ENCODE results near the gene AVPI1. TPM values are rescaled to one million over a fixed set of nuclear protein-coding genes. Genes with fewer than 3 reads are reported as not detected.
"Not testable (repeated sequence)": the region's sequence is repeated elsewhere in the genome, so short reads cannot be mapped to it uniquely, and the experiment has no call there.

AVPI1 gene
- total RNA-seq, 1 experiment from 2014 or later, result 126 TPM

GRCh38 chr10:97714401-97715258 is 27.6 kb upstream of the AVPI1 start:
- no peak for DNase-seq (ENCODE audit: low read depth, low spot score)
- in situ Hi-C loops (cut with HindIII; ENCODE audit: low pct_unique_long_range_greater_than_20kb, low sequenced_read_pairs), result no loop called here

- in situ Hi-C loops (cut with HindIII; ENCODE audit: low pct_unique_long_range_greater_than_20kb, low sequenced_read_pairs), result no loop called here
- DNase-seq (ENCODE audit: low read depth, low spot score), result peak; percentile 58
Observed at GRCh38 chr10:97713826-97714400, 26.9 kb upstream of the AVPI1 start.

- in situ Hi-C loops (cut with HindIII; ENCODE audit: low pct_unique_long_range_greater_than_20kb, low sequenced_read_pairs), result no loop called here
- peak; percentile 71 for DNase-seq (ENCODE audit: low read depth, low spot score)
Observed at GRCh38 chr10:97713339-97713825, 26.3 kb upstream of the AVPI1 start, which contains the start of gene MARVELD1. MARVELD1 (plus strand) TSS chr10:97713730; CDS start chr10:97713877, 147 bp downstream.

- DNase-seq (ENCODE audit: low read depth, low spot score), result no peak
- in situ Hi-C loops (cut with HindIII; ENCODE audit: low pct_unique_long_range_greater_than_20kb, low sequenced_read_pairs), result no loop called here
Observed at GRCh38 chr10:97711640-97712572, 24.9 kb upstream of the AVPI1 start.

GRCh38 chr10:97708976-97709946 is 22.2 kb upstream of the AVPI1 start:
- DNase-seq (ENCODE audit: low read depth, low spot score), result peak; percentile 71
- in situ Hi-C loops (cut with HindIII; ENCODE audit: low pct_unique_long_range_greater_than_20kb, low sequenced_read_pairs), result no loop called here

- no peak for DNase-seq (ENCODE audit: low read depth, low spot score)
- in situ Hi-C loops (cut with HindIII; ENCODE audit: low pct_unique_long_range_greater_than_20kb, low sequenced_read_pairs), result no loop called here
Observed at GRCh38 chr10:97708167-97708566, 21.1 kb upstream of the AVPI1 start.

- in situ Hi-C loops (cut with HindIII; ENCODE audit: low pct_unique_long_range_greater_than_20kb, low sequenced_read_pairs), result no loop called here
- no peak for DNase-seq (ENCODE audit: low read depth, low spot score)
Observed at GRCh38 chr10:97707134-97707861, 20.3 kb upstream of the AVPI1 start.

- in situ Hi-C loops (cut with HindIII; ENCODE audit: low pct_unique_long_range_greater_than_20kb, low sequenced_read_pairs), result no loop called here
- no peak for DNase-seq (ENCODE audit: low read depth, low spot score)
Observed at GRCh38 chr10:97705006-97705670, 18.1 kb upstream of the AVPI1 start.

GRCh38 chr10:97704341-97704740 is 17.3 kb upstream of the AVPI1 start:
- in situ Hi-C loops (cut with HindIII; ENCODE audit: low pct_unique_long_range_greater_than_20kb, low sequenced_read_pairs), result no loop called here
- no peak for DNase-seq (ENCODE audit: low read depth, low spot score)

GRCh38 chr10:97703398-97704067 is 16.5 kb upstream of the AVPI1 start:
- in situ Hi-C loops (cut with HindIII; ENCODE audit: low pct_unique_long_range_greater_than_20kb, low sequenced_read_pairs), result no loop called here
- no peak for DNase-seq (ENCODE audit: low read depth, low spot score)

- in situ Hi-C loops (cut with HindIII; ENCODE audit: low pct_unique_long_range_greater_than_20kb, low sequenced_read_pairs), result no loop called here
- peak; percentile 90 for DNase-seq (ENCODE audit: low read depth, low spot score)
Observed at GRCh38 chr10:97701438-97702069, 14.5 kb upstream of the AVPI1 start.

GRCh38 chr10:97698072-97698655 is 11.1 kb upstream of the AVPI1 start:
- in situ Hi-C loops (cut with HindIII; ENCODE audit: low pct_unique_long_range_greater_than_20kb, low sequenced_read_pairs); DNase-seq (ENCODE audit: low read depth, low spot score): not testable (repeated sequence)

GRCh38 chr10:97690133-97690532 is 3.1 kb upstream of the AVPI1 start:
- in situ Hi-C loops (cut with HindIII; ENCODE audit: low pct_unique_long_range_greater_than_20kb, low sequenced_read_pairs), result no loop called here
- no peak for DNase-seq (ENCODE audit: low read depth, low spot score)

- DNase-seq (ENCODE audit: low read depth, low spot score), result peak; percentile 93
- in situ Hi-C loops (cut with HindIII; ENCODE audit: low pct_unique_long_range_greater_than_20kb, low sequenced_read_pairs), result no loop called here
Observed at GRCh38 chr10:97689559-97690020, 2.5 kb upstream of the AVPI1 start.
